ENCODE data around the gene OTUD6A. TPM values are rescaled to one million over a fixed set of nuclear protein-coding genes. Genes with fewer than 3 reads are reported as not detected.

OTUD6A gene
- polyA plus RNA-seq (not detected in 2 replicates), polyA minus RNA-seq (not detected in 2 replicates)

DNA sequence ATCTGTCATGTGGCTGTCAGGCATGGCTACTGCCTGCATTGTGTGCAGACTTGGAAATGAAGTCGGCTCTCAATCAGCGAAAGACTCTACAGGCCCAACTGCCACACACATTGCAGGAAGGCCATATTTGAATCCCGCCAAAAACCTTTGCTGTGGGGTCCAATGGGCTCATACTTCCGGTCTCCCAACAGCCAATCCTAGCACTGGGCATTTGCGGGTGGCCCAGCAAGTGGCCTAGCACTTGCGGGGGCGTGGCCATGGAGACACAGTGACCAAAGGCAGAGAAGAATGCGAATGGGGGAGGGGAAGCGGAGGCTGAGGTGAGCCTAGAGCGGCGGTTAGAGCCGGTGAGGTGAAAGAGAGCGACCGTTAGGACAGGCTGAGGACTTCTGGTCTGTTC lies at the start of gene OTUD6A:
Gene OTUD6A (plus strand): TSS at position 382 of the 400 bp plus-strand sequence. CDS start 68 bp downstream, outside the sequence.
- Histone ChIP-seq H3K27me3 (ENCODE audit: insufficient read depth, low read depth, low read length) (no peaks in the 10 kb centered on the region), H3K79me2 (replicated peaks; ENCODE audit: insufficient read depth, low read length) (no peaks in the 10 kb centered on the region), H3K9me3 (ENCODE audit: low read length) (no peaks in the 10 kb centered on the region)

DNA sequence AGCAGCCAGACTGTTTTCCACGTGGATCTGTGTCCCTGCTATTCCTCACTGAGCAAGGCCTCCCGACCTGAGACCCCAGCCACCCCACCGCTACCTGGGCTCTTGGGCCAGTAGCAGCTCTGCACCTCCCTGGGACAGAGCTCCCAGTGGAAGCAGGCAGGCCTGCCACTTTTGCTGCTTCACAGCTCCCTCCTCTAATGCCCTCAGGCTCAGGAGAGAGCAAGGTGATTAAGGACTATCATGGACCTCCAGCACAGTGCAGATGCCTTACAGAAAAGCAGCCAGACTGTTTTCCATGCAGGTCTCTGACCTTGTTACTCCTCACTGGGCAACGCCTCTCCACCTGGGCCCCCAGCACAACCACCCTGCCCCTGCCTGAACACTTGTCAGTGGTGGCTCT lies 49.5 kb upstream of the OTUD6A start:
- H3K4me3 ChIP-seq (ENCODE audit: low read length), result no peak overlapping the region
- H3K36me3 ChIP-seq (ENCODE audit: insufficient read depth, low read length), result no peaks in the 10 kb centered on the region
- TF ChIP-seq MXI1 (conservative IDR thresholded peaks at IDR 0.05; ENCODE audit: poor library complexity, severe bottlenecking), result no peak
- no peak for TF ChIP-seq EP300 (conservative IDR thresholded peaks at IDR 0.05; ENCODE audit: poor library complexity, severe bottlenecking)
- TF ChIP-seq REST (IDR thresholded peaks at IDR 0.05; ENCODE audit: borderline replicate concordance), result no peak
- TF ChIP-seq EZH2 (IDR thresholded peaks at IDR 0.05; ENCODE audit: borderline replicate concordance, insufficient read depth, low read length, poor library complexity, severe bottlenecking), result no peak
- no peak for TF ChIP-seq SMC3 (conservative IDR thresholded peaks at IDR 0.05; ENCODE audit: poor library complexity)
- H2AFZ ChIP-seq (ENCODE audit: low read depth, low read length), result no peak overlapping the region
- H4K20me1 ChIP-seq (ENCODE audit: insufficient read depth), result no peaks in the 10 kb centered on the region
- H3K4me2 ChIP-seq (ENCODE audit: low read length), result no peak overlapping the region
- H3K27ac ChIP-seq (ENCODE audit: low read length), result no peak overlapping the region
- H3K9ac ChIP-seq (ENCODE audit: low read length), result no peak overlapping the region
- no peaks in the 10 kb centered on the region for H3K27me3 ChIP-seq (ENCODE audit: insufficient read depth, low read depth, low read length)
- no peaks in the 10 kb centered on the region for H3K9me3 ChIP-seq (ENCODE audit: low read length)
- H3K79me2 ChIP-seq (replicated peaks; ENCODE audit: insufficient read depth, low read length), result no peaks in the 10 kb centered on the region
- no peaks in the 10 kb centered on the region for H3K9me2 ChIP-seq (ENCODE audit: insufficient read depth, low read length)
- H3F3A ChIP-seq (ENCODE audit: insufficient read depth, low read length, poor library complexity, severe bottlenecking), result no peaks in the 10 kb centered on the region

More for the DNA sequence above, at the start of gene OTUD6A:
- no peaks in the 10 kb centered on the region for H3K36me3 ChIP-seq (ENCODE audit: insufficient read depth, low read length)
- no peak for TF ChIP-seq MXI1 (conservative IDR thresholded peaks at IDR 0.05; ENCODE audit: poor library complexity, severe bottlenecking)
- no peak for TF ChIP-seq EZH2 (IDR thresholded peaks at IDR 0.05; ENCODE audit: borderline replicate concordance, insufficient read depth, low read length, poor library complexity, severe bottlenecking)
- TF ChIP-seq, protein P1, sequence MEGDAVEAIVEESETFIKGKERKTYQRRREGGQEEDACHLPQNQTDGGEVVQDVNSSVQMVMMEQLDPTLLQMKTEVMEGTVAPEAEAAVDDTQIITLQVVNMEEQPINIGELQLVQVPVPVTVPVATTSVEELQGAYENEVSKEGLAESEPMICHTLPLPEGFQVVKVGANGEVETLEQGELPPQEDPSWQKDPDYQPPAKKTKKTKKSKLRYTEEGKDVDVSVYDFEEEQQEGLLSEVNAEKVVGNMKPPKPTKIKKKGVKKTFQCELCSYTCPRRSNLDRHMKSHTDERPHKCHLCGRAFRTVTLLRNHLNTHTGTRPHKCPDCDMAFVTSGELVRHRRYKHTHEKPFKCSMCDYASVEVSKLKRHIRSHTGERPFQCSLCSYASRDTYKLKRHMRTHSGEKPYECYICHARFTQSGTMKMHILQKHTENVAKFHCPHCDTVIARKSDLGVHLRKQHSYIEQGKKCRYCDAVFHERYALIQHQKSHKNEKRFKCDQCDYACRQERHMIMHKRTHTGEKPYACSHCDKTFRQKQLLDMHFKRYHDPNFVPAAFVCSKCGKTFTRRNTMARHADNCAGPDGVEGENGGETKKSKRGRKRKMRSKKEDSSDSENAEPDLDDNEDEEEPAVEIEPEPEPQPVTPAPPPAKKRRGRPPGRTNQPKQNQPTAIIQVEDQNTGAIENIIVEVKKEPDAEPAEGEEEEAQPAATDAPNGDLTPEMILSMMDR (IDR thresholded peaks at IDR 0.05; ENCODE audit: poor library complexity, severe bottlenecking), result no peak
- no peak for TF ChIP-seq POLR2AphosphoS5 (IDR thresholded peaks at IDR 0.05)
- TF ChIP-seq EP300 (conservative IDR thresholded peaks at IDR 0.05; ENCODE audit: poor library complexity, severe bottlenecking), result no peak
- no peak for TF ChIP-seq REST (IDR thresholded peaks at IDR 0.05; ENCODE audit: borderline replicate concordance)
- TF ChIP-seq RAD21 (conservative IDR thresholded peaks at IDR 0.05), result no peak
- no peak for TF ChIP-seq TAF1 (IDR thresholded peaks at IDR 0.05; ENCODE audit: low read depth)
- TF ChIP-seq SMC3 (conservative IDR thresholded peaks at IDR 0.05; ENCODE audit: poor library complexity), result no peak
- H3K4me3 ChIP-seq (ENCODE audit: low read length), result no peak within 1 kb of the TSS
- no peak within 1 kb of the TSS for H3K4me2 ChIP-seq (ENCODE audit: low read length)
- no peak within 1 kb of the TSS for H3K9ac ChIP-seq (ENCODE audit: low read length)
- no peak within 1 kb of the TSS for H2AFZ ChIP-seq (ENCODE audit: low read depth, low read length)
- no peaks in the 10 kb centered on the region for H3F3A ChIP-seq (ENCODE audit: insufficient read depth, low read length, poor library complexity, severe bottlenecking)
- H3K27ac ChIP-seq (ENCODE audit: low read length), result no peak within 1 kb of the TSS
- no peaks in the 10 kb centered on the region for H3K9me2 ChIP-seq (ENCODE audit: insufficient read depth, low read length)
- no peaks in the 10 kb centered on the region for H4K20me1 ChIP-seq (ENCODE audit: insufficient read depth)
